DMS53 treated with DMSO at 0.1 percent for 48 hours (cell line): ENCODE measurements around the gene BCAS1.

Source experiments
- DNase-seq: peaks from one replicate; lab custom pipeline; 2025; ENCODE audit not compliant: unreplicated experiment; lab: John Stamatoyannopoulos, UW

The BCAS1 gene

GRCh38 chr20:54051068-54051467, 19.3 kb downstream of the BCAS1 start:
- DNase-seq, result no peak

GRCh38 chr20:54048891-54049545, 21.4 kb downstream of the BCAS1 start:
- DNase-seq, result no peak

GRCh38 chr20:54048481-54048880, 21.9 kb downstream of the BCAS1 start:
- DNase-seq, result no peak

- no peak for DNase-seq
These were observed 22.7 kb downstream of the BCAS1 start for GRCh38 chr20:54047720-54048119.

- no peak for DNase-seq
These were observed 23.3 kb downstream of the BCAS1 start for GRCh38 chr20:54047048-54047447.

GRCh38 chr20:54044156-54044555, 26.2 kb downstream of the BCAS1 start:
- no peak for DNase-seq

- DNase-seq, result no peak
These were observed 27.1 kb downstream of the BCAS1 start for GRCh38 chr20:54043076-54043967.

- DNase-seq, result no peak
These were observed 28.4 kb downstream of the BCAS1 start for GRCh38 chr20:54042021-54042420.

- no peak for DNase-seq
These were observed 29.1 kb downstream of the BCAS1 start for GRCh38 chr20:54041336-54041735.

- DNase-seq, result no peak
These were observed 29.9 kb downstream of the BCAS1 start for GRCh38 chr20:54040531-54040930.

GRCh38 chr20:54038961-54039360, 31.4 kb downstream of the BCAS1 start:
- no peak for DNase-seq

GRCh38 chr20:54037525-54037924, 32.9 kb downstream of the BCAS1 start:
- no peak for DNase-seq

GRCh38 chr20:54029643-54030042, 40.8 kb downstream of the BCAS1 start:
- no peak for DNase-seq

GRCh38 chr20:54029176-54029575, 41.2 kb downstream of the BCAS1 start:
- DNase-seq, result no peak

GRCh38 chr20:54028276-54029011, 42.0 kb downstream of the BCAS1 start:
- DNase-seq, result no peak

GRCh38 chr20:54027704-54028103, 42.7 kb downstream of the BCAS1 start:
- DNase-seq, result no peak

GRCh38 chr20:54026295-54027064, 43.9 kb downstream of the BCAS1 start:
- no peak for DNase-seq

- DNase-seq, result no peak
These were observed 45.1 kb downstream of the BCAS1 start for GRCh38 chr20:54025251-54025771.

GRCh38 chr20:54023406-54023805, 47.0 kb downstream of the BCAS1 start:
- no peak for DNase-seq

- no peak for DNase-seq
These were observed 48.8 kb downstream of the BCAS1 start for GRCh38 chr20:54021446-54022235.
